CD4-positive, alpha-beta T cell treated with Interleukin-10 for 1 hour (primary cell): ENCODE results near the gene DUSP16.

Experiments
- DNase-seq: peaks from one replicate; pipeline ENCODE4 v3.0.0-alpha.2; 2020

DUSP16 gene

DNA sequence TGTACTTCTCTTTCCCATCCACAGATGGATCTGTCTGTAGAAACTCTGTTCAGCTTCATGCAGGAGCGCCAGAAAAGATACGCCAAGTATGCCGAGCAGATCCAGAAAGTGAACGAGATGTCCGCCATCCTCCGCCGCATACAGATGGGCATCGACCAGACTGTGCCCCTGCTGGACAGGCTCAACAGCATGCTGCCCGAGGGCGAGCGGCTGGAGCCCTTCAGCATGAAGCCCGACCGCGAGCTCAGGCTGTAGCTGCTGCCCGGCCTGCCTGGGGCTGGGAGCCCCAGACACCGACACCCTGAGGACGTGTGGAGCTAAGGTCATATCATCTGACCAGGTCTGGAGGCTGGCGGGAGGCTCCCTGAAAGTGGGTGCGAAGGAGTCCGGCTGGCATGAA is 97.1 kb downstream of the DUSP16 start:
- DNase-seq, result no peak

GRCh38 chr12:12461923-12462315 is 100.7 kb downstream of the DUSP16 start:
- no peak for DNase-seq

GRCh38 chr12:12460935-12461922 is 101.4 kb downstream of the DUSP16 start:
- DNase-seq, result no peak

DNA sequence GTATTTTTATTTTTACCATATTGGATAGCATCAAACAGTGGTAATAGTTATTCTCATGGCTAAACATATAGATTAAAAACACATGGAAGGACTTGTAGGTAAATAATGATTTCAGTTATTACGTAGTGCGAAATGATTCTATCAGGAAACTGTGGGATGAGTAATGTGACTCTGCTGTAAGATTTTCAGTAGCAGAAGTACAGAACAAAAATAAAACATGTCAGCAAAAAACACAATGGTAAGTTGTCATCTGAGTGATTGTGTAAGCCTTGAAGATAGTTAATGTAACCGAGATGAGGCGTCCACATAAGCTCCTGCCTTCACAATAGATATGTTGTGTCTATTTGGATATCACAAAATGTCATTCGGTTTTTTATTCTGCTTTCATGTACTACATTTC is 106.0 kb downstream of the DUSP16 start:
- peak; percentile 63 for DNase-seq

GRCh38 chr12:12454315-12454714 is 108.3 kb downstream of the DUSP16 start:
- DNase-seq, result no peak

- no peak for DNase-seq
These were observed 109.0 kb downstream of the DUSP16 start for GRCh38 chr12:12453635-12454034.

DNA sequence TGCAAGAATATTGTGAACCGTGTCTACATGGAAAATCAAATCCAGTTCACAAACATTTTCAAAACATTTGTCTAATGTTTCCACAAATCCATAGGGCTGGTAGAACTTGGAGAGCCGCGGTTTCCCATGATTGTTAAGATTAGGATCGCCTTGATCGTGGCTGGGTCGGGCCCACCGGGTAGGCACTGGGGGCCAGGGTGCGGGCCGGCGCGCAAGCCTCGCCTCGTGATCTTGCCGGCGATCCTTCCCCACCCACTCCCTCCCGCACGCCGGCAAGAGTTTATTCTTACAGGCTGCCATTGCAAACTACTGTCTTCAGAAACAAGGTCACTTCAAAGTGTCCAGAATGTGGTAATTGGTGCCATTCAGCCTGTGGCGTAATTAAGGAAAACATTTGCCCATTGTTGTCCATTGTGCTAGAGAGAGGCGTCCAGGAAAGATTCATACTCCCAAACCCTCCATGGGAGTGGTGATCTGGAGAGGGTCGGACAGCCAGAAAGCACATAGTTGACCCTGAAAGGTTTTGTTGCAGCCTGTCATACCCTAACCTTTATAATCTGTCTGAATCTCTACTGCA is 110.2 kb downstream of the DUSP16 start:
- DNase-seq, result no peak

- no peak for DNase-seq
These were observed 111.6 kb downstream of the DUSP16 start for GRCh38 chr12:12451098-12451497.

DNA sequence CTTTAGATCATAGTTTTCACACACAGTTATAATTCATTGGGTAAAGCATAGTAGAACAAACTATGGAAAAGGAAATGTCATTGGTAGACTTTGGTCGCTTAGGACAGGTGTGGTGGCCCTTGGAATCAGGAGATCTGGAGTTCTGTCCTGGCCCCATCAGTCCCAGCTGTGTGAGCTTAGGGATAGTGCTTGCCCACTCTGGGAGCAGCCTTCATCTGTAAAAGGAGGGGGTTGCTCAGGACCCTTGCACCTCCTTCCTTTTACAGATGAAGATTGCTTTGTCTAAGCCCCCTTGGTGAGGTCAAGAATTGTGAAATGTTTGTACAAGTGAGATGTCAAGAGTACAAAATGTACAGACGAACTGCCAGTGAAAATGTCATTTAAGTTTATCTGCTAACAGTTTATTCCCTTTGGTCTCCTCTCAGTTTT is 112.6 kb downstream of the DUSP16 start:
- no peak for DNase-seq

DNA sequence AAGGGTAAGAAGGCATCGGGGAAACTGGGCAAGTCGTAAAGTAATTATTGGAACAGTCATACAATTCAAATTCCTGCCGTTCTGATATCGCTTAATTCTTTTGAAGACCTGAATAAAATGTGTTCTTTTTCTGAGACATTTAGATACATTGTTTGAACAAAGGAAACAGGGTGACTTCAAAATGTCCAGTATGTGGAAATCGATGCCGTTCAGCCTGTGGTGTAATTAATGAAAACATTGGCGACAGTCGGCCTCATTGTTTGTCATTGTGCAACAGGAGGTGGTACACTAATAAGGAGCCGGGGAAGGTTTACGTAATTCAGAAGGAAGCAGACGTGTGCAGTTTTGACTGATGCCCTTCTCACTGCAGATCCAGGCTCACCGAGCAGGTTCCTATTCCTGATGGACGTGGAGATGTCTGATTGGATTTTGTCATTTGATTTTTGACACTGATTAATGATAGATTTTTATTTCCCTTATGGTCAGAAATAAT is 113.1 kb downstream of the DUSP16 start:
- DNase-seq, result no peak

- no peak for DNase-seq
These were observed 114.8 kb downstream of the DUSP16 start for GRCh38 chr12:12447837-12448236.

- no peak for DNase-seq
These were observed 115.4 kb downstream of the DUSP16 start for GRCh38 chr12:12447236-12447635.

GRCh38 chr12:12446786-12447185 is 115.9 kb downstream of the DUSP16 start:
- DNase-seq, result no peak

GRCh38 chr12:12445882-12446181 is 116.8 kb downstream of the DUSP16 start:
- no peak for DNase-seq

- DNase-seq, result peak; percentile 37
These were observed 117.3 kb downstream of the DUSP16 start for GRCh38 chr12:12445165-12445881.

DNA sequence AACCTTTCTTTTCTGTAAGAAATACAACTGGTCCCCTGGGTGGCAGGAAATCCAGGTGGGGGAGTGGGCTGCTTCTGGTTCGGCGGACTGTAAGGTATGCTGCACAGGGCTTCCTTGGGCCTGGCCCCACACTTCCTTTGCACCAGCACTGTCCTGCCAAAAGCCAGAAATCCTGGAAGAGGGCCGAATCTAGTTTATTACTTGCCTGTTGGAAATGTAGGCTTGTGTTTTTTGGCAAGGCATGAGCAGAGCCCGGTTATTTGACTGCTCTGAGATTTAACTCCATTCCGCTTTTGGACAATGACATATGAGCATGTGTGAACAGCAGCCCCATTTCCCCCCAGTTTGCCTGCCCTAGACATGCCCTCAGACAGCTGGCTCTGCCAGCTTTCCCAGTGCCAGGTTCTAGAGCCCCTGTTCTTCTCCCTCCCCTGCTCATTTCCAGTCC is 119.2 kb downstream of the DUSP16 start:
- DNase-seq, result no peak

DNA sequence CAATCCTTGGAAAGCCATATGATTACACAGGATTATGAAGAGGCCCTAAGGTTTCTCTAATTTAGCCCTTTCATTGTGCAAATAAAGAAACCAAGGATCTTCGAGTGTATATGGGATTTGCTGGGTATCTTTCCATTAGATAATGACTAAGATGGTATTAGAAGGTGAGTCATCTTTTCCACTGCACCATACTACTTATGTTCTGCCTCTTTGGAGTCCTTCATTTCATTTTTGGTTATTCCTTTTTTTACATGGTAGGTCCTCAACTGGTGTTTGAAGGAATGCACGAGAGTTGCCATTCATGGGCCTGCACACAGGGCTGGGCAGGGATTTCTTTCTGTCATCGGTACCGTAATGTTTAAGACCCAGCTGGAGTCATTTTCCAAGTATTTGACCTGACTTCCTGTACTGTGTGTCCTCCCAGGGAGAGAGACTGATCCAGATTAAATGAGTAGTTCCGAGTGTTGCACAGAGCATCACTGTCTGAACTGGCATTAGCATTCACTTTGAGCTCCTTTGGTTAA is 120.1 kb downstream of the DUSP16 start:
- DNase-seq, result no peak

DNA sequence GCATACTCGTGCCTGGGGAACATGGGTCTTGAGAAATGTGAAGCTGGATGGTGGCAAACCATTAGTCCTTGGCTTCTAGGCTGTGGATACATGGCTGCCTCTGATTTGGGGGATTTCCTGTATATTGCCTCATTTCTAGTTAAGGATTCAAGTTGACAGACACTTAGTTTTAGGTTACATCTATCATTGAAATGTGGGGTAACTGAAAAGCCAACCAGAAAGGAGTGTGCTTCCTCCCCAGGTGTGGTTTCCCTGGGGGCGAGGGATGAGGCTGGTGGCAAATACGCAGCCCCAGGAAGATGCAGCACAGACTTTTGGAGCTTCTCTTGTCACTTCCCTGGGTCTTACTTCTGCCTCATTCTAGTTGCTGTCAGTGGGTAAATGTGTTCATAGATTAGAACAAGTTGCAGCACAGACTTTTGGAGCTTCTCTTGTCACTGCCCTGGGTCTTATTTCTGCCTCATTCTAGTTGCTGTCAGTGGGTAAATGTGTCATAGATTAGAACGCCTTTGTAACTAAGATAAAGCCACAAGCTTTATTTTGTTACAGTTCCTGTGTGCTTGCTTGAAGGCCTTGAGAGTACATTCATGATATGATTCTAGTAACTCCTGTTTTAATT is 120.7 kb downstream of the DUSP16 start:
- DNase-seq, result peak; percentile 80

DNA sequence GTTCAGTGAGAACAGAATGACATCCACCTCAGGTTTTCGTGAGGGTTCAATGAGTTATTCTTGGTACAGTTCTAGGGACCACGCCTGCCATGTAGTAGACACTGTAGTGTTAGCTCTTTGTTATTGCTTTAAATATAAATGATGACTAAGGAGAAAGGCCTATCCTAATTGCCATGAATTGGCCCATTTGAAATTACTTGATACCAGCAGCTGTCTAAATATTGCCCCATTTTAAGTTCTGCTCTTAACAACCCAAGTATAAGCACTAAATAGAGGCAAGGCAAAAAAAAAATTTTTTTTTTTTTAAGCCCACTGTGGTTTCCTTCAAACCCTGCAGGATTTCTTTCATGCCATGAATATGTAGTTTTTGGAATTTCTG is 121.2 kb downstream of the DUSP16 start:
- DNase-seq, result no peak

- no peak for DNase-seq
These were observed 121.8 kb downstream of the DUSP16 start for GRCh38 chr12:12440784-12441428.

DNA sequence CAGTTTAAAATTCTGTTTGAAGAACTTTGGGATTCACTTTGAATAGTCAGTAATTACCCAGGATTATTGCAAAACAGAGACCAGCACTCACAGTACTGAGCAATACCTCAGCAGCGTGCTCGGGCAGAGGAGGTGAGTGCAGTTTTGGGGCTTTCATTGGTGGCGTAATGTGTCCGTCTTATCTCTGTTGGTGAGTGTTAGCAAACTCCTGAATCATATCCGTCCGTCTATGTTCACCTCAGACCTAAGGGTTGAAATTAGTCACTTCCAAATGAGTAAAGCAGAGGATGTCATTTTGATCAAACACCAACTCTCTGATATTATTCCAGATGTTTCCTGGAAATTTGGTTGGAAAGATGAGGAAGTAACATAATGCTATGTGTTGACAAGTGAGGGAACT is 123.0 kb downstream of the DUSP16 start:
- DNase-seq, result peak; percentile 65

DNA sequence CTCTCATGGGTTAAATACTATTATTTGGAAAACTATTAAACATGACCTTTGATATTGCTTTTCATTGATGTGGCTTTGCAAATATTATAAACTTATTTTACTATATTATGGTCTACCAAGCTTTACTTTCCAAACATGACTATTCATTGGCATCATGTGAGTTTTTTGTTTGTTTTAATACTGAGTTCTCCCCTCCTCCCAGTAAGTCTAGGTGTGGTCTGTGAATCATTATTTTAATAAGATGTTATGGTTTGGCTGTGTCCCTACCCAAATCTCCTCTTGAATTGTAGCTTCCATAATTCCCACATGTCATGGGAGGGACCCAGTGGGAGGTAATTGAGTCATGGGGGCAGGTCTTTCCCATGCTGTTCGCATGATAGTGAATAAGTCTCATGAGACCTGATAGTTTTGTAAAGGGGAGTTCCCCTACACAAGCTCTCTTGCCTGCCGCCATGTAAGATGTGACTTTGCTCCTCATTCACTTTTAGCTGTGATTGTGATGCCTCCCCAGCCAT is 125.8 kb downstream of the DUSP16 start:
- DNase-seq, result no peak
